Tibial artery (tissue), 4 donors: ENCODE measurements around the gene FHDC1.

Experiments
- DNase-seq, 2 donors: peaks; one replicate each; pipeline ENCODE4 v3.0.0-alpha.2; 2019
- H3K27ac ChIP-seq, 2 donors: fragments of 200-600 bp; sonication (generic) in 1 of 2; 1 replicate in 1 of 2; 2 replicates in 1 of 2; pipeline ENCODE4 v1.5.1; 2018 to 2019; ENCODE audit warnings: mild to moderate bottlenecking in 1 of 2
- H3K27me3 ChIP-seq, 2 donors: fragments of 200-600 bp; sonication (generic) in 1 of 2; one replicate each; pipeline versions ENCODE4 v1.5.1 to v1.6.0; 2016 to 2019
- H3K36me3 ChIP-seq, 3 donors: fragments of 200-600 bp; sonication (generic) in 2 of 3; one replicate each; pipeline ENCODE4 v1.5.1; 2016 to 2019; ENCODE audit warnings: mild to moderate bottlenecking in 2 of 3
- H3K4me1 ChIP-seq, 4 donors: fragments of 200-600 bp; sonication (generic) in 2 of 4; 1 replicate in 3 of 4; 2 replicates in 1 of 4; pipeline ENCODE4 v1.5.1; 2016 to 2019
- H3K4me3 ChIP-seq, 2 donors: fragments of 200-600 bp; sonication (generic) in 1 of 2; 1 replicate in 1 of 2; 2 replicates in 1 of 2; pipeline ENCODE4 v1.5.1; 2018 to 2019; ENCODE audit warnings: mild to moderate bottlenecking in 2 of 2
- H3K9me3 ChIP-seq, 3 donors: fragments of 200-600 bp; sonication (generic) in 1 of 3; one replicate each; pipeline ENCODE4 v1.5.1; 2016 to 2019
- CTCF ChIP-seq, 2 experiments: fragments of 200-600 bp in 1 of 2; fragments of 450-650 bp in 1 of 2; IDR thresholded peaks; one replicate each; pipeline ENCODE4 v1.5.1; 2017 to 2019; ENCODE audit warnings: antibody characterized with exemption in 2 of 2, mild to moderate bottlenecking in 1 of 2, moderate library complexity in 1 of 2
- intact Hi-C: fragments of 100-400 bp; cut with DNase I; formaldehyde crosslinking; loops from one replicate; pipeline ENCODE4 v1.15.0; 2023; ENCODE audit warnings: low total_unique reads

FHDC1 gene

GRCh38 chr4:152953514-152953913 lies 17.4 kb downstream of the FHDC1 start:
- Histone ChIP-seq H3K27ac (no peak overlapping the region), H3K4me3 (no peak overlapping the region), H3K4me1 (no peaks in the 10 kb centered on the region), H3K36me3 (peaks cover 0 to 5% (median 0%) of the 10 kb centered on the region in 3 donors), H3K27me3 (peaks cover 0 to 3% of the 10 kb centered on the region in 2 donors), H3K9me3 (no peaks in the 10 kb centered on the region)
- no peak for TF ChIP-seq CTCF (IDR thresholded peaks at IDR 0.05)
- DNase-seq: no peak
- intact Hi-C loops: no loop called here

GRCh38 chr4:152954741-152955140 lies 18.6 kb downstream of the FHDC1 start:
- Histone ChIP-seq H3K27me3 (peaks cover 0 to 3% of the 10 kb centered on the region in 2 donors), H3K4me1 (no peaks in the 10 kb centered on the region), H3K9me3 (no peaks in the 10 kb centered on the region), H3K27ac (no peak overlapping the region), H3K36me3 (peaks cover 0 to 5% (median 0%) of the 10 kb centered on the region in 3 donors), H3K4me3 (no peak overlapping the region)
- no peak for TF ChIP-seq CTCF (IDR thresholded peaks at IDR 0.05)
- no peak for DNase-seq
- intact Hi-C loops: no loop called here

- H3K27ac ChIP-seq: no peak overlapping the region
Observed at GRCh38 chr4:152956147-152956546, 20.0 kb downstream of the FHDC1 start.

GRCh38 chr4:152956650-152957436 lies 20.7 kb downstream of the FHDC1 start:
- peaks cover 0 to 12% (median 8%) of the 10 kb centered on the region in 4 donors for H3K4me1 ChIP-seq
- intact Hi-C loops: no loop called here
- H3K27me3 ChIP-seq: no peaks in the 10 kb centered on the region
- TF ChIP-seq CTCF (IDR thresholded peaks at IDR 0.05): no peak
- no peak overlapping the region for H3K4me3 ChIP-seq
- no peak overlapping the region for H3K27ac ChIP-seq
- H3K36me3 ChIP-seq: peaks cover 0 to 5% (median 0%) of the 10 kb centered on the region in 3 donors
- no peaks in the 10 kb centered on the region for H3K9me3 ChIP-seq
- DNase-seq: no peak

More at GRCh38 chr4:152956147-152956546, 20.0 kb downstream of the FHDC1 start:
- TF ChIP-seq CTCF (IDR thresholded peaks at IDR 0.05): no peak
- Histone ChIP-seq H3K4me3 (no peak overlapping the region), H3K9me3 (no peaks in the 10 kb centered on the region), H3K36me3 (peaks cover 0 to 5% (median 0%) of the 10 kb centered on the region in 3 donors), H3K4me1 (peaks cover 0 to 6% (median 3%) of the 10 kb centered on the region in 4 donors), H3K27me3 (no peaks in the 10 kb centered on the region)
- intact Hi-C loops: no loop called here
- DNase-seq: no peak

DNA sequence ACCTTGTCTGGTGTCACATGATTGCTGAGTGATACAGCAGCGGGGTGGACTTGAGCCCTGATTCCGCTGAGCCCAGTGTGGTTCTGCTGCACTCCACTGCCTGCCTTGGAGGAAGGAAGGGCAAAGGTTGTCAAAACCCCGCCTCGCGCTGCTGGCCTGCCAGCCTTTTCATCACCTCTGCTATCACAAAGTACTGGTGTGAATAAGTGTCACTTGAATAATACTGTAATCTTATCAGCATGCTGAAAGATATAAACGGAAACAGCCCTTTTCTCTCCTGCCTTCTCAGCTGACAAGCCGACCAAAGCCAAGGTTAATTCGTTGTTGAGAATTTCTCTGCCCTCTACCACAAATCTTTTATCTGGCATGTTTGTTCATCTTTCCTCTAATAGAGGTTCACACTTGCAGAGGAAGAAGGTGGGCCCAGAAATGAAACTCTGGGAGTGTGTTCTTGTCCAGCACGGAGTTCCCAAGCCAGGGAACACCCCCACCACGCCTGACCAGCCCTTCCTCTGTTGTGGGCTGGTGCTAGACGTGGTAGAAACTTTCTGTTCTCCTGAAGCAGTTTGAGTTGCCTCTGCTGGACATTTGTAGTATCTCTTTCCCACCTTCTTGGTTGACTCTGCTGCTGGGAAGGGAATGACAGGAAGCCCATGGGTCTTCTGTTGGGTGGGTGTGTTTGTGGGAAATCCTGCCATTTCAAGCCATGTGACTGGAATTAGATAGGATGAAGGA lies 21.5 kb downstream of the FHDC1 start:
- no peaks in the 10 kb centered on the region for H3K27me3 ChIP-seq
- H3K27ac ChIP-seq: no peak overlapping the region
- H3K4me3 ChIP-seq: no peak overlapping the region
- peaks cover 0 to 13% (median 8%) of the 10 kb centered on the region in 4 donors for H3K4me1 ChIP-seq
- no peak for TF ChIP-seq CTCF (IDR thresholded peaks at IDR 0.05)
- no peaks in the 10 kb centered on the region for H3K9me3 ChIP-seq
- DNase-seq: peak in 1 of 2 donors; percentile 67
- H3K36me3 ChIP-seq: peaks cover 0 to 5% (median 0%) of the 10 kb centered on the region in 3 donors
- intact Hi-C loops: no loop called here
